Measurements from ENCODE around the gene PRRG2. TPM values are rescaled to one million over a fixed set of nuclear protein-coding genes. Genes with fewer than 3 reads are reported as not detected.

The PRRG2 gene
- total RNA-seq, 3 donors from 2014 or later: 0.32 to 16.1 (median 10.2) TPM

DNA sequence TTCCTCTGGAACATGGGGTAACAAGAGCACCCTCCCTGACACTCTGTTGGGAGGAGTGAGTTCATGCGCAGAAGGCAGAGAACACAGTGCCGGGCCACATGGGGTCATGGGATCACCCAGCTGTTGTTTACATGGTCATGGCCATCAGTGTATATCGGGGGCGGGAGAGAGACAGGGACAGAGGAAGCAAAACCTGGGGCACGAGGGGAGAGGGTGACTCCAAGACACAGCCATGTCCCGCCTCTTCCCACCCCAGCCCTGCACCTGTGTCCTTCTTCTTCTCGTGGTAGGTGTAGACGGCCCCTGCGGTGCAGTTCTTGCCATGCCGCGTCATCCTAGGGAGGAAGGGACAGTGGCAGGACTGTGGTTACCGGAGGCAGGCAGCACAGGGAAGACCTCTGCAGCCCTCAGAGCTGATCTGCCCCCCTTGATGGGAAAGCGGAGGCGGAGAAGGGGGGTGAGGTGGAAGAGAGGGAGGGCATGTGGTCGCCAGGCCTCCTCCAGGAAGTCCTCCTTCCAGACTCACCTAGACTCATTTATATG is 20.7 kb upstream of the PRRG2 start:
- TF ChIP-seq, protein P1, sequence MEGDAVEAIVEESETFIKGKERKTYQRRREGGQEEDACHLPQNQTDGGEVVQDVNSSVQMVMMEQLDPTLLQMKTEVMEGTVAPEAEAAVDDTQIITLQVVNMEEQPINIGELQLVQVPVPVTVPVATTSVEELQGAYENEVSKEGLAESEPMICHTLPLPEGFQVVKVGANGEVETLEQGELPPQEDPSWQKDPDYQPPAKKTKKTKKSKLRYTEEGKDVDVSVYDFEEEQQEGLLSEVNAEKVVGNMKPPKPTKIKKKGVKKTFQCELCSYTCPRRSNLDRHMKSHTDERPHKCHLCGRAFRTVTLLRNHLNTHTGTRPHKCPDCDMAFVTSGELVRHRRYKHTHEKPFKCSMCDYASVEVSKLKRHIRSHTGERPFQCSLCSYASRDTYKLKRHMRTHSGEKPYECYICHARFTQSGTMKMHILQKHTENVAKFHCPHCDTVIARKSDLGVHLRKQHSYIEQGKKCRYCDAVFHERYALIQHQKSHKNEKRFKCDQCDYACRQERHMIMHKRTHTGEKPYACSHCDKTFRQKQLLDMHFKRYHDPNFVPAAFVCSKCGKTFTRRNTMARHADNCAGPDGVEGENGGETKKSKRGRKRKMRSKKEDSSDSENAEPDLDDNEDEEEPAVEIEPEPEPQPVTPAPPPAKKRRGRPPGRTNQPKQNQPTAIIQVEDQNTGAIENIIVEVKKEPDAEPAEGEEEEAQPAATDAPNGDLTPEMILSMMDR (IDR thresholded peaks at IDR 0.05): no peak
- TF ChIP-seq POLR2AphosphoS5 (IDR thresholded peaks at IDR 0.05) (no peak), POLR2A (IDR thresholded peaks at IDR 0.05) (no peak)
- Histone ChIP-seq H3K27me3 (no peaks in the 10 kb centered on the region), H3K9me3 (no peaks in the 10 kb centered on the region), H3K36me3 (peaks cover 5% of the 10 kb centered on the region), H3K27ac (peak overlapping the region in 1 of 2 donors; percentile 60), H3K4me3 (no peak overlapping the region), H3K4me1 (no peaks in the 10 kb centered on the region)
- peak in 1 of 2 donors; percentile 31 for DNase-seq (ENCODE audit: low spot score in 2 of 2)
- intact Hi-C loops (cut with DNase I; ENCODE audit: low total_unique reads): no loop called here

DNA sequence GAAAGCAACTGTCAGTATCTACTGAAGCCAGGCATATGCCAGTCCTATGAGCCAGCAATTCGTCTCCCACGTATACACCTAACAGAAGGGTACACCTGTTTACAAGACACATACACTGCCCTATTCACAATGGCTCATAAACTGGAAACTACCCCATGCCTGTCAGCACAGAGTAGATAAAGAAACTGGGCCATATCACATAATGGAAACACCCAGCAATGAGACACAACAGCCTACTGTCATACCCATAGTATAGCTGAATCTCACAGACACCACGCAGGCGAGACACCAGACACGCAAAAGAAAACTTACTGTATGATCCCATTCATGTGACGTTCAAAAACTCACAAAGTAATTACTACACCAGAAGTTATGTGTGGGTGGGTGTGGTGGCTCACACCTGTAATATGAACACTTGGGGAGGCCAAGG is 16.5 kb upstream of the PRRG2 start:
- Histone ChIP-seq H3K36me3 (no peaks in the 10 kb centered on the region), H3K27me3 (no peaks in the 10 kb centered on the region), H3K9me3 (no peaks in the 10 kb centered on the region), H3K4me1 (no peaks in the 10 kb centered on the region), H3K27ac (no peak overlapping the region), H3K4me3 (no peak overlapping the region)
- intact Hi-C loops (cut with DNase I; ENCODE audit: low total_unique reads): no loop called here
- no peak for DNase-seq (ENCODE audit: low spot score in 2 of 2)
- TF ChIP-seq, protein P1 (IDR thresholded peaks at IDR 0.05): no peak
- TF ChIP-seq POLR2A (IDR thresholded peaks at IDR 0.05): no peak
- TF ChIP-seq POLR2AphosphoS5 (IDR thresholded peaks at IDR 0.05): no peak

DNA sequence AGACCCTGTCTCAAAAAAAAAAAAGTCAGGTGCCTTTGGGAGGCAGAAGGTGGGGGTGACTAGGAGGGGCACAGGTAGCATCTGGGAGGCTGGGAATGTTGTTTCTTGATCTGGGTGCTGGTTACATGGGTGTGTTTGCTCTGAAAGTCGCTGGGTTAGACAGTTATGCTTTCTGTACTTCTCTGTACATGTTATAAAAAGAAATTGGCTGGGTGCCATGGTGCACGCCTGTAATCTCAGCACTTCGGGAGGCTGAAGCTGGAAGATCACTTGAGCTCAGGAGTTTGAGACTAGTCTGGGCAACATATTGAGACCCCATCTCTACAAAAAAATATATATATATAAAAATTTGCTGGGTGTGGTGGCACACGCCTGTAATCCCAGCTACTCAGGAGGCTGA is 15.9 kb upstream of the PRRG2 start:
- intact Hi-C loops (cut with DNase I; ENCODE audit: low total_unique reads): no loop called here
- H3K9me3 ChIP-seq: no peaks in the 10 kb centered on the region
- H3K27me3 ChIP-seq: no peaks in the 10 kb centered on the region
- no peak for DNase-seq (ENCODE audit: low spot score in 2 of 2)
- H3K4me3 ChIP-seq: no peak overlapping the region
- H3K36me3 ChIP-seq: no peaks in the 10 kb centered on the region
- no peak overlapping the region for H3K27ac ChIP-seq
- H3K4me1 ChIP-seq: no peaks in the 10 kb centered on the region
- TF ChIP-seq POLR2AphosphoS5 (IDR thresholded peaks at IDR 0.05) (no peak), POLR2A (IDR thresholded peaks at IDR 0.05) (no peak)
- TF ChIP-seq, protein P1 (IDR thresholded peaks at IDR 0.05): no peak

DNA sequence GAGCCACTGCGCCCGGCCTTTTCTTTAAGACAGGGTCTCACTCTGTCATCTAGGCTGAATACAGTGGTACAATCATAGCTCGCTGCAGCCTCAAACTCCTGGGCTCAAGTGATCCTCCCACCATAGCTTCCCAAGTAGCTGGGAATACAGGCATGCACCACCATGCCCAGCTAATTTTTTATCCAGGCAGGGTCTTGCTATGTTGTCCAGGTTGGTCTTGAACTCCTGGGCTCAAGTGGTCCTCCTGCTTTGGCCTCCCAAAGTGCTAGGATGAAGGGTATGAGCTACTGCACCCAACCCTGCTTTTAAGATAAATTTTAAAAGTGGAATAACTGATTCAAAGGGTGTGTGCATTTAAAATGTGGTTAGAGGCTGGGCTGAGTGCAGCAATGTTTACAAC is 14.8 kb upstream of the PRRG2 start:
- Histone ChIP-seq H3K27ac (no peak overlapping the region), H3K36me3 (no peaks in the 10 kb centered on the region), H3K9me3 (no peaks in the 10 kb centered on the region), H3K27me3 (no peaks in the 10 kb centered on the region), H3K4me1 (no peaks in the 10 kb centered on the region), H3K4me3 (no peak overlapping the region)
- intact Hi-C loops (cut with DNase I; ENCODE audit: low total_unique reads): no loop called here
- DNase-seq (ENCODE audit: low spot score in 2 of 2): no peak
- TF ChIP-seq, protein P1 (IDR thresholded peaks at IDR 0.05): no peak
- TF ChIP-seq POLR2A (IDR thresholded peaks at IDR 0.05) (no peak), POLR2AphosphoS5 (IDR thresholded peaks at IDR 0.05) (no peak)

DNA sequence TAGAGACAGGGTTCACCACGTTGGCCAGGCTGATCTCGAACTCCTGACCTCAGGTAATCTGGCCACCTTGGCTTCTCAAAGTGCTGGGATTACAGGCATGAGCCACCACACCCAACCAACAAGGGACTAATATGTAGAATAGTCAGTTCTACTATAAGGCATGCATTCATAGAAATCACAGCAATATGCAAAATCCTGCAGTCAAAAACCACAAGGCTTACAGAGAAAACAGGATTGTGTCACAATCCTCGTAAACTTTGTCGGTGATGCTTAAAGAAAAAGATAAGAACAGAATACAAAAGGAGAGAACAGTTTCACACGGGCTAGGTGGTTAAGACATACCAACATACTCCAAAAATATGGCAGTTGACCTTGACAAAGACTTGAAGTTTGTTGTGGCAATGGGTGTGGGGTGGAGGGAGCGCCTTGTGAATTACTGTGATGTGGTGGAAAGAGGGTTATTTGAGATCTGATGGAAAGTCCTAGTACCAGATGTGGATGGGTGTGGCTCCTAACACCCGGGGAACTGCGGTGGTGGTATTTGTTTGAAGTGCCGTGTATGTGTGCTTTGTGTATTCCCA is 13.2 kb upstream of the PRRG2 start:
- H3K4me3 ChIP-seq: no peak overlapping the region
- intact Hi-C loops (cut with DNase I; ENCODE audit: low total_unique reads): no loop called here
- H3K27ac ChIP-seq: no peak overlapping the region
- TF ChIP-seq POLR2A (IDR thresholded peaks at IDR 0.05): no peak
- TF ChIP-seq, protein P1 (IDR thresholded peaks at IDR 0.05): no peak
- no peak for TF ChIP-seq POLR2AphosphoS5 (IDR thresholded peaks at IDR 0.05)
- H3K4me1 ChIP-seq: no peaks in the 10 kb centered on the region
- H3K36me3 ChIP-seq: no peaks in the 10 kb centered on the region
- no peaks in the 10 kb centered on the region for H3K9me3 ChIP-seq
- H3K27me3 ChIP-seq: no peaks in the 10 kb centered on the region
- DNase-seq (ENCODE audit: low spot score in 2 of 2): no peak
